HG02571 (cell line): ENCODE results near the gene AHCYL2.

Source experiments
- ATAC-seq: cut with Tn5 transposase; IDR thresholded peaks from one replicate; pipeline ENCODE4 v1.9.1; 2021; ENCODE audit warnings: mild to moderate bottlenecking, moderate library complexity; ENCODE audit not compliant: unreplicated experiment

AHCYL2 gene

GRCh38 chr7:129224251-129225205 is at the start of gene AHCYL2:
AHCYL2 (plus strand) TSS chr7:129225030.
- ATAC-seq: peak; percentile 90

- no peak for ATAC-seq
Observed at GRCh38 chr7:129176916-129177710, 47.7 kb upstream of the AHCYL2 start.

- ATAC-seq: no peak
Observed at GRCh38 chr7:129184981-129185670, 39.7 kb upstream of the AHCYL2 start.

- no peak for ATAC-seq
Observed at GRCh38 chr7:129186749-129187260, 38.0 kb upstream of the AHCYL2 start.

GRCh38 chr7:129187681-129188371 is 37.0 kb upstream of the AHCYL2 start:
- ATAC-seq: no peak

- no peak for ATAC-seq
Observed at GRCh38 chr7:129188372-129188891, 36.4 kb upstream of the AHCYL2 start, which contains the start of gene SMO. SMO (plus strand) TSS chr7:129188633; CDS start chr7:129189152, 519 bp downstream.

GRCh38 chr7:129188892-129189660 is 35.8 kb upstream of the AHCYL2 start:
- no peak for ATAC-seq

- ATAC-seq: no peak
Observed at GRCh38 chr7:129189661-129190310, 35.0 kb upstream of the AHCYL2 start.

GRCh38 chr7:129191272-129191671 is 33.6 kb upstream of the AHCYL2 start:
- ATAC-seq: no peak

GRCh38 chr7:129193892-129194291 is 30.9 kb upstream of the AHCYL2 start:
- ATAC-seq: no peak

GRCh38 chr7:129197771-129198170 is 27.1 kb upstream of the AHCYL2 start:
- ATAC-seq: no peak

- ATAC-seq: no peak
Observed at GRCh38 chr7:129199406-129199805, 25.4 kb upstream of the AHCYL2 start.

GRCh38 chr7:129202058-129202777 is 22.6 kb upstream of the AHCYL2 start:
- no peak for ATAC-seq

- ATAC-seq: no peak
Observed at GRCh38 chr7:129203050-129203741, 21.6 kb upstream of the AHCYL2 start.

GRCh38 chr7:129205126-129205818 is 19.6 kb upstream of the AHCYL2 start:
- ATAC-seq: no peak

- no peak for ATAC-seq
Observed at GRCh38 chr7:129205987-129206785, 18.6 kb upstream of the AHCYL2 start.
